ENCODE results near the gene PTH1R. TPM values are rescaled to one million over a fixed set of nuclear protein-coding genes. Genes with fewer than 3 reads are reported as not detected.

The PTH1R gene
- total RNA-seq, 1 experiment from 2014 or later = 1.0 TPM

GRCh38 chr3:46845860-46846623 lies 31.5 kb upstream of the PTH1R start:
- no peak overlapping the region for H2BK5ac ChIP-seq (ENCODE audit: insufficient read length, low read length)
- H2AFZ ChIP-seq (ENCODE audit: low read length) = no peak overlapping the region
- WGBS (ENCODE audit: extremely low coverage, insufficient read length, low lambda C conversion rate) = no CpG with 5 or more reads among the region's 53 CpGs
- H3K9ac ChIP-seq (ENCODE audit: extremely low read depth, insufficient read length, low read length) = no peak overlapping the region
- peaks cover 6% of the 10 kb centered on the region for H3K23me2 ChIP-seq (ENCODE audit: insufficient read length, low read depth, low read length, poor library complexity, severe bottlenecking)
- peaks cover 11% of the 10 kb centered on the region for H3K27me3 Mint-ChIP-seq (ENCODE audit: low read depth)
- peak overlapping the region; percentile 33 for H3K14ac ChIP-seq (ENCODE audit: insufficient read depth, low read length)
- no peak overlapping the region for H3K27ac Mint-ChIP-seq
- H3T11ph ChIP-seq (ENCODE audit: low read length) = no peak overlapping the region
- DNase-seq = peak; percentile 87
- H3K4me1 ChIP-seq (ENCODE audit: insufficient read depth, low read length) = 0 out of 2 replicates have a peak, but pooled peaks cover 2% of the 10 kb centered on the region
- no peak overlapping the region for H4K5ac ChIP-seq (ENCODE audit: insufficient read length, low read depth, low read length)
- H3K27me3 ChIP-seq (ENCODE audit: insufficient read depth, low read length) = no peaks in the 10 kb centered on the region
- peaks cover under 1 to 8% (median 1%) of the 10 kb centered on the region in 3 experiments; a peak in 4 of 7 replicates for H3K36me3 Mint-ChIP-seq (ENCODE audit: insufficient read depth in 1 of 3, low read depth in 3 of 3)
- no peaks in the 10 kb centered on the region for H3K79me2 ChIP-seq (ENCODE audit: insufficient read depth, low read length)
- no peak overlapping the region for H2AK5ac ChIP-seq (ENCODE audit: insufficient read length, low read length)
- H3K9me3 ChIP-seq (ENCODE audit: control insufficient read depth, low read depth, low read length) = no peaks in the 10 kb centered on the region
- TF ChIP-seq CTCF (conservative IDR thresholded peaks at IDR 0.05) = peak; percentile 76
- no peak overlapping the region for H3K56ac ChIP-seq (ENCODE audit: insufficient read length, low read depth, low read length)
- H3K4ac ChIP-seq (ENCODE audit: low read depth, low read length) = no peak overlapping the region
- H4K8ac ChIP-seq (replicated peaks; ENCODE audit: insufficient read length, low read depth, low read length) = no peak overlapping the region
- H4K91ac ChIP-seq (ENCODE audit: insufficient read length, low read depth, low read length) = no peak overlapping the region
- H3K18ac ChIP-seq (ENCODE audit: insufficient read length, low read depth, low read length) = no peak overlapping the region
- H3K9me3 Mint-ChIP-seq = peaks cover 14 to 15% of the 10 kb centered on the region in 2 experiments
- peaks cover 14 to 24% of the 10 kb centered on the region in 2 experiments for H3K4me1 Mint-ChIP-seq
- H3K27ac ChIP-seq (ENCODE audit: insufficient read length, low read depth, low read length) = no peak overlapping the region
- no peaks in the 10 kb centered on the region for H3K79me1 ChIP-seq (ENCODE audit: insufficient read depth, low read depth, low read length, poor library complexity, severe bottlenecking)
- peak overlapping the region; percentile 1 for H3K4me2 ChIP-seq (ENCODE audit: insufficient read depth, insufficient read length, low read length)
- 0 out of 5 replicates have a peak overlapping the region, but pooled peaks of 1 of the 2 experiments have one; percentile 42 for H3K4me3 Mint-ChIP-seq
- no peak overlapping the region for H2BK120ac ChIP-seq (ENCODE audit: low read depth, low read length, poor library complexity, severe bottlenecking)
- no peak overlapping the region for H2BK20ac ChIP-seq (ENCODE audit: low read depth, low read length, poor library complexity, severe bottlenecking)
- H2BK12ac ChIP-seq (ENCODE audit: insufficient read length, low read depth, low read length) = no peak overlapping the region
- no peak overlapping the region for H2BK15ac ChIP-seq (ENCODE audit: low read depth, low read length)
- no peaks in the 10 kb centered on the region for H4K20me1 ChIP-seq (ENCODE audit: control insufficient read depth, insufficient read depth, insufficient read length)
- no peak overlapping the region for H3K23ac ChIP-seq (ENCODE audit: insufficient read length, low read depth, low read length)

All from H9 (cell line).